ENCODE results near the gene JADE3. TPM values are rescaled to one million over a fixed set of nuclear protein-coding genes. Genes with fewer than 3 reads are reported as not detected.

JADE3 gene
- total RNA-seq, 1 donor from 2014 or later, result 6.3 TPM

Small RNA genes within 50 kb of the gene (small RNA-seq; reads per million reads assigned to genes)
- gene RNU6-1189P (ENCODE audit: low replicate concordance), result not detected

Other genes with a start within 250 kb of the JADE3 start
- 6.9 TPM for gene SLC9A7, start 153.3 kb upstream of the JADE3 start, total RNA-seq
- 15.0 TPM for gene RP2, start 75.4 kb upstream of the JADE3 start, total RNA-seq
- gene RGN, start 166.0 kb downstream of the JADE3 start, total RNA-seq, result 5.8 TPM
- gene NDUFB11, start 232.3 kb downstream of the JADE3 start, total RNA-seq, result 82.8 TPM
- gene RBM10, start 232.8 kb downstream of the JADE3 start, total RNA-seq, result 27.8 TPM

Measured in tongue (tissue), 2 donors.